ENCODE results near the gene PITPNC1. TPM values are rescaled to one million over a fixed set of nuclear protein-coding genes. Genes with fewer than 3 reads are reported as not detected.

Gene PITPNC1
- total and polyA plus RNA-seq, 12 donors: 4.9 to 33.0 (median 14.0) TPM

DNA sequence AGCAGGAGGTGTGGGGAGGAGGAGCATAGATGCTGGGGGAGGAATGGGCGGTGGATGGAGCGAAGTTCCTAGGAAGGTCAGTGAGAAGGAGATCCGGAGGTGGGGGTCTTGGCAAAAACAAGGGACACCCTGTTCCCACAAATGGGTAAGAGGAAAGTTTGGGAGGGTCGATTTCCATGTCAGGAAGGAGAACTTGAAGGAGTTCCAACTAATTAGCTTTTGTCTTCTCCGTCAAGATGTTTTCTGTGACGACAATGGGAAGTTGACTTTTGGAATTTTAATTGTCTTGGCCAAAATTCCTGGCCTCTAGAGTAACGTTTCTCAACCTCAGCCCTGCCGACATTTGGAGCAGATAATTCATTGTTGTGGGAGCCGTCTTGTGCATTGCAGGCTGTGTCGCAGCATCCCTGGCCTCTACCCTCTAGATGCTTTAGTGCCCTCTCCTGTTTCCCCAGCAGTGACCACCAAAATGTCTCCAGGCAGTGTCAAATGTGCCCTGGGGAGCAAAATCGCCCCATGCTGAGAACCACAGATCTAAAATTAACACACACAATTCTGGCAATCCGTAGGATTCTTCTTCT, 97.1 kb downstream of the PITPNC1 start:
- peak in 6 of 7 donors; percentile 23 to 71 (median 38) for DNase-seq
- WGBS, 4 donors: 62 to 75% (median 67%) methylated on average over 12 of the region's 12 CpGs
- intact Hi-C loops (cut with DNase I): no loop called here
- no peak overlapping the region for H3K4me3 ChIP-seq
- peak overlapping the region in 2 of 5 donors; percentile 33 to 72 for H3K27ac ChIP-seq
- H3K27me3 ChIP-seq: no peaks in the 10 kb centered on the region
- no peaks in the 10 kb centered on the region for H3K9me3 ChIP-seq (replicated peaks in 1 of 3)
- peaks cover 0 to 10% of the 10 kb centered on the region in 2 donors for H3K4me1 ChIP-seq (replicated peaks in 1 of 2)
- TF ChIP-seq, protein P1, sequence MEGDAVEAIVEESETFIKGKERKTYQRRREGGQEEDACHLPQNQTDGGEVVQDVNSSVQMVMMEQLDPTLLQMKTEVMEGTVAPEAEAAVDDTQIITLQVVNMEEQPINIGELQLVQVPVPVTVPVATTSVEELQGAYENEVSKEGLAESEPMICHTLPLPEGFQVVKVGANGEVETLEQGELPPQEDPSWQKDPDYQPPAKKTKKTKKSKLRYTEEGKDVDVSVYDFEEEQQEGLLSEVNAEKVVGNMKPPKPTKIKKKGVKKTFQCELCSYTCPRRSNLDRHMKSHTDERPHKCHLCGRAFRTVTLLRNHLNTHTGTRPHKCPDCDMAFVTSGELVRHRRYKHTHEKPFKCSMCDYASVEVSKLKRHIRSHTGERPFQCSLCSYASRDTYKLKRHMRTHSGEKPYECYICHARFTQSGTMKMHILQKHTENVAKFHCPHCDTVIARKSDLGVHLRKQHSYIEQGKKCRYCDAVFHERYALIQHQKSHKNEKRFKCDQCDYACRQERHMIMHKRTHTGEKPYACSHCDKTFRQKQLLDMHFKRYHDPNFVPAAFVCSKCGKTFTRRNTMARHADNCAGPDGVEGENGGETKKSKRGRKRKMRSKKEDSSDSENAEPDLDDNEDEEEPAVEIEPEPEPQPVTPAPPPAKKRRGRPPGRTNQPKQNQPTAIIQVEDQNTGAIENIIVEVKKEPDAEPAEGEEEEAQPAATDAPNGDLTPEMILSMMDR (IDR thresholded peaks at IDR 0.05): peak in 1 of 6 experiments; percentile 6
- no peak for TF ChIP-seq POLR2A (IDR thresholded peaks at IDR 0.05)
- H3K36me3 ChIP-seq (replicated peaks in 1 of 2): no peaks in the 10 kb centered on the region

GRCh38 chr17:67475161-67475937, 98.3 kb downstream of the PITPNC1 start:
- intact Hi-C loops (cut with DNase I): loop anchor here (5.0 kb wide), 2 partner anchors 88 to 98 kb away; partner anchors contain the start of gene PITPNC1 (in 1 of the 2)
- WGBS, 4 donors: 40 to 45% (median 43%) methylated on average over 23 of the region's 23 CpGs

GRCh38 chr17:67476787-67477335, 99.8 kb downstream of the PITPNC1 start:
- WGBS, 4 donors: 56 to 100% (median 96%) methylated on average over 2 to 7 of the region's 7 CpGs
- Histone ChIP-seq H3K27ac (no peak overlapping the region), H3K4me1 (replicated peaks in 1 of 2) (peaks cover 0 to 18% of the 10 kb centered on the region in 2 donors), H3K4me3 (no peak overlapping the region), H3K9me3 (replicated peaks in 1 of 3) (no peaks in the 10 kb centered on the region), H3K36me3 (replicated peaks in 1 of 2) (no peaks in the 10 kb centered on the region), H3K27me3 (no peaks in the 10 kb centered on the region)
- intact Hi-C loops (cut with DNase I): loop anchor here (5.0 kb wide), 2 partner anchors 90 to 100 kb away; partner anchors contain the start of gene PITPNC1 (in 1 of the 2)
- no peak for DNase-seq
- no peak for TF ChIP-seq POLR2A (IDR thresholded peaks at IDR 0.05)
- TF ChIP-seq, protein P1 (IDR thresholded peaks at IDR 0.05): no peak

More at GRCh38 chr17:67475161-67475937, 98.3 kb downstream of the PITPNC1 start:
- peak; percentile 74 to 94 (median 86) for DNase-seq
- H3K27ac ChIP-seq: peak overlapping the region in 2 of 5 donors; percentile 33 to 72
- H3K9me3 ChIP-seq (replicated peaks in 1 of 3): no peaks in the 10 kb centered on the region
- H3K36me3 ChIP-seq (replicated peaks in 1 of 2): no peaks in the 10 kb centered on the region
- H3K4me1 ChIP-seq (replicated peaks in 1 of 2): peaks cover 0 to 13% of the 10 kb centered on the region in 2 donors
- H3K4me3 ChIP-seq: no peak overlapping the region
- no peaks in the 10 kb centered on the region for H3K27me3 ChIP-seq
- no peak for TF ChIP-seq POLR2A (IDR thresholded peaks at IDR 0.05)
- TF ChIP-seq, protein P1 (IDR thresholded peaks at IDR 0.05): peak; percentile 80 to 96 (median 92)

- no peaks in the 10 kb centered on the region for H3K36me3 ChIP-seq (replicated peaks in 1 of 2)
- no peaks in the 10 kb centered on the region for H3K27me3 ChIP-seq
- peak in 1 of 7 donors; percentile 16 for DNase-seq
- intact Hi-C loops (cut with DNase I): loop anchor here (5.0 kb wide), 2 partner anchors 90 to 100 kb away; partner anchors contain the start of gene PITPNC1 (in 1 of the 2)
- H3K9me3 ChIP-seq (replicated peaks in 1 of 3): no peaks in the 10 kb centered on the region
- H3K4me1 ChIP-seq (replicated peaks in 1 of 2): peaks cover 0 to 19% of the 10 kb centered on the region in 2 donors
- 84 to 100% (median 89%) methylated on average over 2 to 4 of the region's 4 CpGs for WGBS, 4 donors
- peak overlapping the region in 1 of 5 donors; percentile 38 for H3K27ac ChIP-seq
- H3K4me3 ChIP-seq: no peak overlapping the region
- TF ChIP-seq, protein P1 (IDR thresholded peaks at IDR 0.05): no peak
- TF ChIP-seq POLR2A (IDR thresholded peaks at IDR 0.05): no peak
Measured at GRCh38 chr17:67477687-67478086, 100.6 kb downstream of the PITPNC1 start.

Data from adrenal gland (tissue), 12 donors.